ENCODE results near the gene ZNF423.

DNA sequence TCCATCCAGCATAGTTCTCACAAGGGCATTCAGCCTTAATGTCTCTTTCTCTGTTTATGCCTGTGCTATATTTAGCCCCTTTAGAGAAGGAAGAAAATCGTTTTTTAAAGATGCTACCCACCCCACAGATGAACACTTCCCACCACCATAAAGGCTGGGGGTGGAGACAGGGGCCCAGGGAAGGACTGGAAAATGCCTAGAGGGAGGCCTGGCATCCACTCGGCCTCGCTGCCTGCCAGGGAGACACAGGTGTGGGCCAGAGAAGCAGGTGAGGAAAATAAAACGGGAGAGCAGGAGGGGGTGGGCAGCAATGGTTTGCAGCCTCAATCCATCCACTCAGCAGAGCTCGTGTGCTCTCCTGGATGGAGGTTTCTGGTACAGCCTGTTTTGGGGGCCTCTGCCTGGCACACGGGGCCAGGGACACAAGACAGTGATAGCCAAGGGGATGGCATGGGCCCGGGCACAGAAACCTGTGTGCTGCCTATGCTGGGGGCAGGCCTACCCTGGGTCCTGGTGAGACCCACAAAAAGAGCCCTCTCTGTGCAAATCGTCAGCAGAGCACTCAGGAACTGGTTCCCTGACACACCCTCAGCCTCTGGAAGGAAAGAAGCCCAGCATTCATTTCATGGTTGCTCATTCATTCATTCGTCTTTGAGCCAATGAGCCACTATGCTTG is 360.9 kb downstream of the ZNF423 start:
- TF ChIP-seq EZH2 (IDR thresholded peaks at IDR 0.05; ENCODE audit: insufficient read depth, poor library complexity, severe bottlenecking) (no peak), EZH2phosphoT487 (IDR thresholded peaks at IDR 0.05; ENCODE audit: insufficient read depth, low read depth) (no peak)

Data from GM23248 (cell line).